ENCODE measurements around the gene GOLGA1.

DNA sequence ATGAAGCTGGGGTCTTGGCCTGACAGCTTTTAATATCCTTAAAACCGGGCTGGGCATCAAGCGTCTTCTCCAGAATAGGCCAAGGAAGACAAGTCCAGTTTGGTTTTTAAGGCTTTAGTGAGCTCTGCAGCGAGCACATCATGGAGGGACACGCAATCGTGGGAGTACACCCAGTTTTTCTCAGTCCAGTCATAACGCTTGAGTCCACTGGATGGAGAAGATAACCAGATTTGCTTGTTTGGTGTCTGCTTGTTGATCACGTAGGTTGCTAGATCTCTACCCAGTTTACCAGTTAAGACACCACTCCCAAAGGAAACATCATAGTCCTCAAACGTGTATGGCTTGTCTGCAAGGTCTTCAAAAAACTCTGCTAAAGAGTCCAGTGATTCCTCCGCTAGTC, 27.4 kb upstream of the GOLGA1 start:
- TF ChIP-seq, protein P1, sequence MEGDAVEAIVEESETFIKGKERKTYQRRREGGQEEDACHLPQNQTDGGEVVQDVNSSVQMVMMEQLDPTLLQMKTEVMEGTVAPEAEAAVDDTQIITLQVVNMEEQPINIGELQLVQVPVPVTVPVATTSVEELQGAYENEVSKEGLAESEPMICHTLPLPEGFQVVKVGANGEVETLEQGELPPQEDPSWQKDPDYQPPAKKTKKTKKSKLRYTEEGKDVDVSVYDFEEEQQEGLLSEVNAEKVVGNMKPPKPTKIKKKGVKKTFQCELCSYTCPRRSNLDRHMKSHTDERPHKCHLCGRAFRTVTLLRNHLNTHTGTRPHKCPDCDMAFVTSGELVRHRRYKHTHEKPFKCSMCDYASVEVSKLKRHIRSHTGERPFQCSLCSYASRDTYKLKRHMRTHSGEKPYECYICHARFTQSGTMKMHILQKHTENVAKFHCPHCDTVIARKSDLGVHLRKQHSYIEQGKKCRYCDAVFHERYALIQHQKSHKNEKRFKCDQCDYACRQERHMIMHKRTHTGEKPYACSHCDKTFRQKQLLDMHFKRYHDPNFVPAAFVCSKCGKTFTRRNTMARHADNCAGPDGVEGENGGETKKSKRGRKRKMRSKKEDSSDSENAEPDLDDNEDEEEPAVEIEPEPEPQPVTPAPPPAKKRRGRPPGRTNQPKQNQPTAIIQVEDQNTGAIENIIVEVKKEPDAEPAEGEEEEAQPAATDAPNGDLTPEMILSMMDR (IDR thresholded peaks at IDR 0.05), result no peak
- TF ChIP-seq POLR2A (IDR thresholded peaks at IDR 0.05), result no peak
- TF ChIP-seq EP300 (IDR thresholded peaks at IDR 0.05), result no peak
